Measurements from ENCODE around the gene FAU.
A peak's percentile ranks its signal among the peaks of the same experiment; 100 is the strongest.

The FAU gene

DNA sequence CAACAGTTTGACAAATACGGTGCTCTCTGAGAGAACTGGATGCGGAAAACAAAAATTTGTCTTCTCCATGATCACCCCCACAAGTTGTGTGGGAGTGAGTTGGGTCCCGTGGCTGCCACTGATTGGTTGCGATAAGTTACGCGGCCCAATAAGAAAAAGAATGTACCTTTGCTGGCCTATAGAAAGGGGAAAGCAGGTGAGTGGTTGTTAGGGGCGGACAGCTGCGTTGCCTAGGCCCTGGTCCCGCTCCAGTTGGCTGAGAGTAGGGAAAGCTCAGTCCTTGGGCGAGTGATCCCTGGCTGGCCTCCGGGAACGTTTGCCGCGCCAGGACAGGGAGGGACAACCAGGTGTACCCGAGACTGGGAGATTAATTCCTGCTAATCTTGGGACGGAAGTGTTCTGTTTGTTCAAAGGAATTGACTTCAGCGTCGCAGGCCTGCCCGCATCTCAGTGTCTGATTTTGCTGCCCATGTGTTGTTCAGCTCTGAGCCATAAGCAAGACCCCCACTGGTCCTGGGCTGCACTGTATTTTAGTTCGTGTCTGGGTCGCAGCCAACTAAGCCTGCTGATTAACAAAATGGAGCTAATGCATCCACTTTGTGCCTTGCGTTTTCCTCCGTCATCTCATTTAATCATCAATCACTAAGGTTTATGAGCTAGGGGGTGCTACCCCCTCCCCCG lies 13.2 kb upstream of the FAU start:
- FAIRE-seq: peak; percentile 98

GRCh38 chr11:65134240-65134951 lies 12.5 kb upstream of the FAU start, which contains the start of gene SYVN1:
Gene SYVN1 (minus strand): TSS chr11:65134519. CDS start chr11:65133601, 918 bp downstream.
- no peak for FAIRE-seq

DNA sequence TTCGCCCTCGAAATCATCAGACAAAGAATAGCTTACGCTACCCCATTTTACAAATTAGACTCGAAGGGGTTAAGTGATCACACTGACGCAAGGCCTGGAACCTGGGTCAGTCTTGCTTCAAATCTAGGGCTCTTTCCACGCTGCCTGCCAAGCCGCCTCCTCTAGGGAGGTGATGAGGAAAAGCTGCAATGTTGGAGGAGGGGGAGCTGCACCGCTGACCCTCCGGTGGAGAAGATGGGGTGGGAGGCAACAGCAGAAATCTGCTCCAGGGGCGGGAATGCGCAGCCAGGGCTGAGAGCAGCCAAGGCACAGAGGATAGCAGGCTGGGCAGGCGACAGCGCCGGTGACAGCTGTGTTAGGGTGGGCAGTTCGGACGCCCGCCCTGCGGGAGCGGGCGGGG lies 11.8 kb upstream of the FAU start:
- no peak for FAIRE-seq

- FAIRE-seq: no peak
These were observed 11.2 kb upstream of the FAU start for GRCh38 chr11:65132988-65133700.

DNA sequence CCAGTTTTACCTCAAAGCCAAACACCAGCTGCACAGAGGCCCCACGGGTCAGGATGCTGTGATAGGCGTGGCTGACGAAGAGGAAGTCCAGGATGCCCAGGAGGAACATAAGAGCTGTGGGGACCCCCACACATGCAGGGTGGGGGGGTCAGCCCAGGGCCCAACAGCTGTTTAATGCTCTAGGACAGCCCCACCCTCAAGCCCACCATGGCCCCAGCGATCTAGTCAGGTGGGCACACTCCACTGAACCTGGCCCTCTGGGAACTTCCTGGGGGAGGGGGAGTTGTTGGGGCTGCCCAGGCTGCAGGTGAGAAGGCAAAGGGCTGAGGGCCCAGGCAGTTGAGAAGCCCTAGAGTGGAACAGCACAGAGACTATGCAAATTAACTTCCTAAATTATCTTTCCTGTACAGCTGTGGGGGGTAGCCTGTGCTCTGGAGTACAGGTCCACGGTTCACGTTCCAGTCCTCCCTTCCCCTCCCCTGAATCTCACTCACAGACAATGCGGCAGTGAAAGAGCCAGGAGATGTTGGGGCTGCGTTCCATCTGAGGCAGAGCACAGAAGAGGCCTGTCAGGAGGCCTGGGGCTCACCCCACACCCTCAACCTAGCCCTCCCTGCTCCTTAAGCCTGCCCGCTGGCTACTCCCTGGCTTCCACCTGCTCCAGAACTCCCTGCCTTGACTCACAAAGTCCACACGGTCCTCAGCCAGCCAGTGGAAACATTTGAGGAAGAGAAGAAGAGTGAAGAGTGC lies 10.5 kb upstream of the FAU start:
- no peak for FAIRE-seq

DNA sequence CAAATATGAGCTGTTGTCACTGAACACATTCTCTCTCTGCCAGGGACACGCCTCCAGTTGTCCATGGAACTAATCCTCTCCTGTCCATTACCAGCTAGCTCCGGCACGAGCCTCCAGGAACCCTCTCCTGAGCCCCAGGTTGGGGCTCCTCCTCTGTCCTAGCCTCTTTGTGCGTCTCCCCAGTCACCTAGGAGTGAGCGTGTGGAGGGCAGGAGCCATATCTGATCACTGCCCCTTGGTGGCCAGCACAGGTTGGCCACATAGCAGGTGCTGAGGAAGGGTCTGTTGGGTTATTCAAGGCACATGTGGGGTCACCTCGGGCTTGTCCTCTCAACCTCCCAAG lies 9.9 kb upstream of the FAU start:
- no peak for FAIRE-seq

- FAIRE-seq: no peak
These were observed 9.5 kb upstream of the FAU start for GRCh38 chr11:65131417-65131776.

- no peak for FAIRE-seq
These were observed 8.9 kb upstream of the FAU start for GRCh38 chr11:65130631-65131416.

DNA sequence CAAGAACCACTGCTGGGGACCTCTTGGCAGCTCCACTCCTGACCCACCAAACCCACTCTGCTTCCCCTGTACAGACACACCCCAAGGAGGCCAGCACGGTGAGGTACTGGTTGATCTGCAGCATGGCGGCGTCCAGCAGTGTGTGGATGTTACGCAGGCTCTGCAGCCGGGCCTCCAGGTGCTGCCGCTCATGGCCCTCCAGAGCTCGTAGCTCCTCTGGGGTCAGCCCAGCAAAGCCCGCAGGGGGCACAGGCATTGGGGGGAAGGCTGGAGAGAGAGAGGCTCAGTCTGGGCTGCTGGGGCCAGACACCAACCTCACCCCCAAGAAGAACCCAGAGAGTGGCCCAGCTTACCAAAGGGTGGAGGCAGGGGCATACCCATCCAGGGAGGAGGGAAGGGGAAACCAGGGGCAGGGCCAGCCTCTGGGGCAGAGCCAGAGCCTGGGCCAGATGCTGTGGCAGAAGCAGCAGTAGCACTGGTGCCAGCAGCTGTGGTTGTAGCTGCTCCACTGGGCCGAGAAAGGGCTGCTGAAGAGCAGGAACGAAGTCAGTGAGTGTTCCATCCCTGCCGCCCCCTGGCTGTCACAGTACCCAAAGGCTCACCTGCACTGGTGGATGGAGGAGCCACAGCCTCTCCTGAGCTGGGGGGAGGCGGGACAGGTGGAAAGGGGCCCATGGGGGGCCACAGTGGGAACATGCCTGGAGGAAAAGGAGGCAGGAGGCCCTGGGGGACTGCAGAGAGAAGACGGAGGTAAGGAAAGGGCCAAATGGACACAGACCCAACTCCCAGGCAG lies 7.9 kb upstream of the FAU start:
- no peak for FAIRE-seq

DNA sequence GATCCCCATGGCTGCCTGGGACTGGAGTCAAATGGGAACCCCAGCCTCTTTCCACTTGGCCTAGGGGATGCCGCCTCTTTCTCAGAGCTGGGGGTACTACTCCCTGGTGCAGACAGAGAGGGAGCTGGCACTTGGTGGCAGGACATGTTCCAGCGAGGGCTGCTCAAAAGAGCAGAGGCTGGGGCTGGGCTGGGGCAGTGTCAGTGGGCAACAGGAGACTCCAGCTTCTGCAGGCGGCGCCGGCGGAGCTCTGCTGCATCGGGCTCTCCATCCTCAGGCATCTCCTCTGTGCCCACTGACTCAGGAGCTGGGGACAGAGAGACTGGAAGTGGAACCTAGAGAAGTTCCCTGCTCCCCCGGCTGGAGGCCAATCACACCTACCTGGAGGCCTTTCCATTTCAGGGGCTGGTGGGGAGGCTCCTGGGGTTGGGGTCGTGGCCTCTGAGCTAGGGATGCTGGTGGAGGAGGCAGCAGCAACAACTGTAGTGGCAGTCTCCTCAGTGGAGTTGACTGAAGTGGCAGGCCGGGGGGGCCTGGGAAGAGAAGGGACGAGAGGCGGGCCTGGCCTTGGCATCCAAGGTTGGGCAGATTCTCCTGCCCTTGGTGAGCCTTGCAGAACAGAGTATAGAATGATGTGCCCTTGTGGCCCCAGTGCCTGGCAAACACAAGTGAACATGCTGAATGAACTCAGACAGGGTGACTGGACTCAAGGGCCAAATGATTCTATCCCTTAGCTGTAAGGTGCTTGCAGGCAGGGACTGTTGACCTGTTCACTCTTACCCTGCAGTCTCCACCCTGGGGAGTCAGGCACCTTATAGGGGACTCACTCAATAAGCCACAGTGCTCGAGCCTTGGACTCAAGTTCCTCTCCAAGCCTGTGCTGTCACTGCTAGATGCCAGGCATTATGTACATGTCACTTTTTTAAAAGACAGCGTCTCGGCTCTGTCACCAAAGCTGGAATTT lies 6.5 kb upstream of the FAU start:
- no peak for FAIRE-seq

- FAIRE-seq: no peak
These were observed 5.7 kb upstream of the FAU start for GRCh38 chr11:65127473-65128181.

GRCh38 chr11:65126624-65127274 lies 4.8 kb upstream of the FAU start:
- no peak for FAIRE-seq

GRCh38 chr11:65125197-65126056 lies 3.5 kb upstream of the FAU start:
- FAIRE-seq: no peak

GRCh38 chr11:65124480-65125196 lies 2.7 kb upstream of the FAU start:
- no peak for FAIRE-seq

- no peak for FAIRE-seq
These were observed 478 bp downstream of the FAU start for GRCh38 chr11:65121447-65121864.

GRCh38 chr11:65120831-65121230 lies 1.1 kb downstream of the FAU start:
- FAIRE-seq: no peak

GRCh38 chr11:65119670-65119995 lies 2.3 kb downstream of the FAU start:
- FAIRE-seq: no peak

All from G401.6 (cell line).